Loucy (cell line): ENCODE results near the gene KRTAP4-9.
"Not testable (repeated sequence)": the region's sequence is repeated elsewhere in the genome, so short reads cannot be mapped to it uniquely, and the experiment has no call there.

Source experiments
- EZH2phosphoT487 ChIP-seq: fragments of 200-600 bp; IDR thresholded peaks from 2 replicates; pipeline ENCODE4 v1.6.1; 2018; ENCODE audit warnings: antibody characterized with exemption, mild to moderate bottlenecking, moderate library complexity, borderline replicate concordance
- TF ChIP-seq, protein P1 (sequence below): fragments of 200-600 bp; sonication (generic); conservative IDR thresholded peaks from 2 replicates; pipeline ENCODE4 v1.5.1; 2014; ENCODE audit warnings: mild to moderate bottlenecking, antibody characterized with exemption, low read length

DNA sequence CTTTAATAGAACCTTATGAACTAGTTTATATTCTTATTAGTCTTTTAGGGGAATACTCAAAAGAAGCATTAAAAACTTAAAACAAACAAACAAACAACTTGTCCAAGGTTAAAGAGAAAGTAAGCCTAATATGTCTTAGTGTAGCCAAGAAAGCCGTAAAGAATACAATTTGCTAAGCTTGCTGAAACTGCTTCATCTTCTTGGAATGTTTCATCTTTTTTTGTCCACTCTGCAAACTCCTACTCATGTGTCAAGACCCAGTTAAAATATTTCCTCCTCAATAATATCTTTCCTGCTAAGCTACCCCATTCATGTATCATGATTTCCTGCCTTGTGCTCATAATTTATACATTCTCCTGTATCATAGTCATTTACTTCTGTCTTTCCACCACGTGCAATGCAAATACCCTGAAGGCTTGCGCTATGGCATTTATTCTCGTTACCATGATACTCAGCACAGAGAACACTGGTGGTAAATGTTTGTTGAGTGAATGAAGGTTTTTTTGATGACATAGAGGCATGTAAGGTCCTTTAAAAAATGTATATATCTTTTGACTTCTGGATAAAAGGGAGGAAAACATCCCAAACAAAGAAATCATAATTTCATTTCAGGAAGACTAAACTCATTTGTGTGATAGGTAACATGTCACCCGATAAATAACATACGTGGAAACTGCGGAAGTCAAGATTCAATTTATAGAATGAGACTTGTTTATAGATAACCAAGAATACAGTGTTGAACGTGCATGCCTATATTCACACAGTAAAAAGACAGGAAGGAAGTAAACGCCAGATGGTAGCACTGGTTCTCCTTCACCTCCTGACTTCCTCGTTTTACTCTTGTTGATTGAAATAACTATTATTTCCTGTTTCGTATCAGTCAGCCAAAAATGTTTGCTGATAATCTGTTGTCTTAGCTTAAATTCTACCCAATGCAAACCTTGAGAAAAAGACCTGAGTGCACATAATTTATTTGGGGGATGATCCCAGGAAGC lies 14.8 kb downstream of the KRTAP4-9 start:
- TF ChIP-seq EZH2phosphoT487, result not testable (repeated sequence)
- TF ChIP-seq, protein P1, sequence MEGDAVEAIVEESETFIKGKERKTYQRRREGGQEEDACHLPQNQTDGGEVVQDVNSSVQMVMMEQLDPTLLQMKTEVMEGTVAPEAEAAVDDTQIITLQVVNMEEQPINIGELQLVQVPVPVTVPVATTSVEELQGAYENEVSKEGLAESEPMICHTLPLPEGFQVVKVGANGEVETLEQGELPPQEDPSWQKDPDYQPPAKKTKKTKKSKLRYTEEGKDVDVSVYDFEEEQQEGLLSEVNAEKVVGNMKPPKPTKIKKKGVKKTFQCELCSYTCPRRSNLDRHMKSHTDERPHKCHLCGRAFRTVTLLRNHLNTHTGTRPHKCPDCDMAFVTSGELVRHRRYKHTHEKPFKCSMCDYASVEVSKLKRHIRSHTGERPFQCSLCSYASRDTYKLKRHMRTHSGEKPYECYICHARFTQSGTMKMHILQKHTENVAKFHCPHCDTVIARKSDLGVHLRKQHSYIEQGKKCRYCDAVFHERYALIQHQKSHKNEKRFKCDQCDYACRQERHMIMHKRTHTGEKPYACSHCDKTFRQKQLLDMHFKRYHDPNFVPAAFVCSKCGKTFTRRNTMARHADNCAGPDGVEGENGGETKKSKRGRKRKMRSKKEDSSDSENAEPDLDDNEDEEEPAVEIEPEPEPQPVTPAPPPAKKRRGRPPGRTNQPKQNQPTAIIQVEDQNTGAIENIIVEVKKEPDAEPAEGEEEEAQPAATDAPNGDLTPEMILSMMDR, result not testable (repeated sequence)
